ENCODE data around the gene SULT1C3. TPM values are rescaled to one million over a fixed set of nuclear protein-coding genes. Genes with fewer than 3 reads are reported as not detected.

SULT1C3 gene
- total RNA-seq, 1 experiment from 2014 or later, result not detected

DNA sequence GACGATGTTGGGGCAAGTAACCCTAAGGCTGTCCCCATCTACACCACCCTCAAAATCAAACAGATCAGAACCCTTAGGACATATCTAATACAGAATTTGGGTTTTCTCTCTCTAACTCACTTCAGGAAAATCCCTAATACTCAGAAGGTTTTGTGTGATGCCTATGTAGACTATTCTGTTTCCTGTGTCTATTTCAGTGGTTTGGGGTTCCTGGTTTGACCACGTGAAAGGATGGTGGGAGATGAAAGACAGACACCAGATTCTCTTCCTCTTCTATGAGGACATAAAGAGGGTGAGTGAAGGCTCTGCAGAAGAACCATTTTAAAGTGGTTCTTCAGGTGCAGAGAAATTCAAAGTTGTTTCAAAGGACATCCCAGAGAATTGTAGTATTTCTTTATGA is 65.2 kb downstream of the SULT1C3 start:
- Histone ChIP-seq H3K27me3 (replicated peaks; ENCODE audit: insufficient read depth, low read depth, low read length, poor library complexity) (peaks cover 7% of the 10 kb centered on the region), H3K36me3 (ENCODE audit: insufficient read depth, low read length, poor library complexity, severe bottlenecking) (no peaks in the 10 kb centered on the region), H3K4me1 (ENCODE audit: insufficient read depth, low read length, poor library complexity, severe bottlenecking) (no peaks in the 10 kb centered on the region), H3K27ac (ENCODE audit: low read depth, low read length, poor library complexity, severe bottlenecking) (no peak overlapping the region), H3K4me3 (ENCODE audit: low read depth, low read length, poor library complexity, severe bottlenecking) (no peak overlapping the region), H3K9me3 (ENCODE audit: low read depth, low read length, poor library complexity, severe bottlenecking) (no peaks in the 10 kb centered on the region)
- POLR2A ChIA-PET (ENCODE audit: low non-redundant PET), result no interaction called here
- CTCF ChIA-PET, result no interaction called here
- no peak for DNase-seq (ENCODE audit: low spot score)
- BruUV-seq (replicated peaks), result no TSS peak
- intact Hi-C loops (cut with micrococcal nuclease; ENCODE audit: unreplicated experiment), result no loop called here
- TF ChIP-seq EZH2 (IDR thresholded peaks at IDR 0.05; ENCODE audit: borderline replicate concordance, low read depth, low read length, poor library complexity, severe bottlenecking) (no peak), CTCF (conservative IDR thresholded peaks at IDR 0.05; ENCODE audit: low read depth, low read length) (no peak)

GRCh38 chr2:108305901-108306300 is 66.1 kb downstream of the SULT1C3 start:
- H3K9me3 ChIP-seq (ENCODE audit: low read depth, low read length, poor library complexity, severe bottlenecking), result no peaks in the 10 kb centered on the region
- POLR2A ChIA-PET (ENCODE audit: low non-redundant PET), result no interaction called here
- CTCF ChIA-PET, result no interaction called here
- intact Hi-C loops (cut with micrococcal nuclease; ENCODE audit: unreplicated experiment), result no loop called here
- H3K36me3 ChIP-seq (ENCODE audit: insufficient read depth, low read length, poor library complexity, severe bottlenecking), result no peaks in the 10 kb centered on the region
- H3K4me3 ChIP-seq (ENCODE audit: low read depth, low read length, poor library complexity, severe bottlenecking), result no peak overlapping the region
- TF ChIP-seq CTCF (conservative IDR thresholded peaks at IDR 0.05; ENCODE audit: low read depth, low read length), result no peak
- TF ChIP-seq EZH2 (IDR thresholded peaks at IDR 0.05; ENCODE audit: borderline replicate concordance, low read depth, low read length, poor library complexity, severe bottlenecking), result no peak
- H3K27me3 ChIP-seq (replicated peaks; ENCODE audit: insufficient read depth, low read depth, low read length, poor library complexity), result peaks cover 7% of the 10 kb centered on the region
- BruUV-seq (replicated peaks), result no TSS peak
- DNase-seq (ENCODE audit: low spot score), result no peak
- no peaks in the 10 kb centered on the region for H3K4me1 ChIP-seq (ENCODE audit: insufficient read depth, low read length, poor library complexity, severe bottlenecking)
- no peak overlapping the region for H3K27ac ChIP-seq (ENCODE audit: low read depth, low read length, poor library complexity, severe bottlenecking)

- TF ChIP-seq CTCF (conservative IDR thresholded peaks at IDR 0.05; ENCODE audit: low read depth, low read length), result no peak
- no peak for TF ChIP-seq EZH2 (IDR thresholded peaks at IDR 0.05; ENCODE audit: borderline replicate concordance, low read depth, low read length, poor library complexity, severe bottlenecking)
- Histone ChIP-seq H3K4me1 (ENCODE audit: insufficient read depth, low read length, poor library complexity, severe bottlenecking) (no peaks in the 10 kb centered on the region), H3K36me3 (ENCODE audit: insufficient read depth, low read length, poor library complexity, severe bottlenecking) (no peaks in the 10 kb centered on the region), H3K27ac (ENCODE audit: low read depth, low read length, poor library complexity, severe bottlenecking) (no peak overlapping the region), H3K4me3 (ENCODE audit: low read depth, low read length, poor library complexity, severe bottlenecking) (no peak overlapping the region), H3K9me3 (ENCODE audit: low read depth, low read length, poor library complexity, severe bottlenecking) (no peaks in the 10 kb centered on the region), H3K27me3 (replicated peaks; ENCODE audit: insufficient read depth, low read depth, low read length, poor library complexity) (no peaks in the 10 kb centered on the region)
- ChIA-PET POLR2A (ENCODE audit: low non-redundant PET) (no interaction called here), CTCF (no interaction called here)
- intact Hi-C loops (cut with micrococcal nuclease; ENCODE audit: unreplicated experiment), result no loop called here
- no TSS peak for BruUV-seq (replicated peaks)
- no peak for DNase-seq (ENCODE audit: low spot score)
Measured at GRCh38 chr2:108309903-108310302, 70.1 kb downstream of the SULT1C3 start.

Other genes starting within 250 kb of the SULT1C3 start
- gene SULT1C2, start 48.9 kb downstream of the SULT1C3 start, total RNA-seq (2021), result not detected in 2 replicates
- not detected in 2 replicates for gene SULT1C4, start 138.0 kb downstream of the SULT1C3 start, total RNA-seq (2021)
- gene GCC2, start 209.2 kb downstream of the SULT1C3 start, total RNA-seq (2021), result 25.4 and 27.2 TPM in 2 replicates